NCI-H774 (cell line): ENCODE results near the gene SPATA31C2.
"Not testable (repeated sequence)": the region's sequence is repeated elsewhere in the genome, so short reads cannot be mapped to it uniquely, and the experiment has no call there.

Experiments used
- DNase-seq: peaks from one replicate; lab custom pipeline; 2025; lab: John Stamatoyannopoulos, UW

Gene SPATA31C2

DNA sequence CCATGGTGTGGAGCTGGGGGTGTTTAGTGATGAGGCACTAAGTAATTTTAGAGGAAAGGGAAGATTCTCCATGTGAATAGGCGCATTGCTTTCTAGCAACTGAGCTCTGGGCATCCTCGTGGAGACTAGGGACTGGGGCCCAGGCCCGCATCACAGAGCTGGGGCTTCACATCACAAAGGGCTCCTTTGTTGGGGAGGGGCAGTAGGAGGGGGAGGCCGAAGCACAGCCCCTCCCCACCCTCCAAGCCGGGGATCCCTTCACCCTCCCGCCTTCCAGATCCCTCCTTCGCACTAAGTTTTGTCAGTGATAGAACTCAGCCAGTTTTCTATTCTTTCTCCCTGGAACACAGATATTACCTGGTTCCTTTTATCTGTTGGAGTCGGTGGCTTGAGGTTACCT lies at the start of gene SPATA31C2:
Gene SPATA31C2 (minus strand): TSS at position 101 of the 400 bp plus-strand sequence. CDS start 29 bp downstream, at position 72.
- DNase-seq = not testable (repeated sequence)

- DNase-seq = no peak
Observed at GRCh38 chr9:88187631-88188030, 49.4 kb upstream of the SPATA31C2 start.

DNA sequence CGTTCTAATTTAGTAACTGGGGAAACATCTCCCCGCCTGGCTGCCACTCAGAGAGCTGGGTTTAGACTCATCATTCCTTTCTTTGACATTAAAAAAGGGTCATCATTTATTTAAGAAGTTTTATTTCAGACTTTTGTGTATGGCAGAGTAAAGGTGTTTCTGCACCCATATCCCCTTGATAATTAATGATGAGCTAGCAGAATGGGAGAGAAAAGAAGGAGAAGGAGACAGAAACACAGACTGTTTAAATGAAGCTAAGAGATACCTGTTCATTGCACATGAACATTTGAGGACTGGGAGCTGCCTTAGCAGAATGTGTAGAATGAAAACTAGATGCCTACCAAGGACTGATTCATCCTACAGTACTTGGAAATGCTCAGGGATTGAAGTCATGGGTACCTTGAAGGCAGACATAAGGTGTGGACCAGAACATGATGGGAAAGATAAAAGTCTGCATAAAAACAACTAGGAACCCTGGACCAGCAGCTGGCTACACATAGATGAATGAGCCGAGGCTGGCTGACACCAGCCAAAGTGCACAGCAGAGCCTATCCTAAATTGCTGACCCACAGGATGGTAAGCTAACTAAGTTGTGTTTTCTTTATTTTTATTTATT lies 48.3 kb upstream of the SPATA31C2 start:
- no peak for DNase-seq

GRCh38 chr9:88184976-88185375 lies 46.7 kb upstream of the SPATA31C2 start:
- DNase-seq = no peak

DNA sequence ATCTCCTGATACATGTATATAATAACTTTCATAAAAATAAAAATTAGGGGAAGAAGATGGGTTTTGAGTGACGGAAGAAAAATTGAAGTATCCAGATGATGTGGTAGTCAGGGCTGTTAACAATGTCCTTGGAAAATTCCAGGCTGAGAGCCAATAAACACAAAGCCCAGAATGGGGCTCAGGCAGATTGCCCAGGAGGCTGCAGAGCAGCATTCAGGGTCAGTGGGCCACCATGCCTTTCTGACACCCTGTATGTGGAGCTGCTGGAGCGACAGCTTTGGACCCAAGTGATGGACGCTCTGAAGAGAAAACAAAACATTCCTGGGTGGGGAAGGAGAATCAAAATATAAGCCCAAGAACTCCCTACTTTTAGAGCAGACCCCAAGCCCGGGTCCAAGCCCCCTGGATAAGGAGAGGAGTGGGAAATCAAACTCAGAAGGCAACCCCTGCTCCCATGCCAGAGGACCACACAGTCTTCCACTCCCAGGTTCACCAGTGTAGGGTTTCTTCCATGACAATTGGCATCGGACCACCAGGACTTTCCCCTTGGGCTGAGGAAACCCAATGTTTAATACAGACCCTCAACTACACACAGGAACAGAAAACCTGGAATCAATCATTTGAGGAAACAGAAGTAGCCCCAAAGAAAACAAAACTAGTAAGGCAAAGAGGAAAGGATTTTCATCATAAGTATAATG lies 45.7 kb upstream of the SPATA31C2 start:
- no peak for DNase-seq

GRCh38 chr9:88182501-88182900 lies 44.2 kb upstream of the SPATA31C2 start:
- no peak for DNase-seq

DNA sequence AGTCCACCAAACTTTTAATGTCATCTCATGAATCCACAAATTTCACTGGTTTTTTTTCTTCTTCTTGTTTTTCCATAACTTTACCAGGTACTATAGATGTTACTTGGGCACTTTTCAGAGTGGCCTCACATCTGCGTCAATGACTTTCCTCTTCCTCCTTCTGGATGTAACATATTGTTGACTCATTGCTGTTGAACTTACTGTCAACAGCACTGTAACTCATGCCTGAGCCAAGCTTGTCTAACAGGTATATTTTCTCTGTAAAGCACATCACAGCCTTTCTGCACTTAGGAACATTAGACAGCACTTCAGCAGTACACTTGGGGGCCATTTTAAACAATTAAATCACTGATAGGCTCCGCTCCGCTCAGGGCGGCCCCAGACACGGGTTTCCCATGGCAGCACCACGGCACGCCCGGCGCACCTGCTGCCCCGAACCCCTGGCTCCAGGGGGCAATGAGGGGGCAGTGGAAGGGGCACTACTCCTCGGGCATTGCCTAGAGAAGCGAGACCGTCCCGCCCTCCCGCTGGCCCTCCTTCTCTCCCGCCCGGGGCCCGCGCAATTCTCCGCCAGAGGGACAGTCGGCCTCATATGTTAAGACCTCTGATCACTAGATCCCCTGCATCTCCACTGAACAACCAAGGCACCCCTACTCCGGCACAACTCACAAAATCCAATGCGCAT lies 41.9 kb upstream of the SPATA31C2 start:
- DNase-seq = no peak

- no peak for DNase-seq
Observed at GRCh38 chr9:88179062-88179521, 40.8 kb upstream of the SPATA31C2 start.

DNA sequence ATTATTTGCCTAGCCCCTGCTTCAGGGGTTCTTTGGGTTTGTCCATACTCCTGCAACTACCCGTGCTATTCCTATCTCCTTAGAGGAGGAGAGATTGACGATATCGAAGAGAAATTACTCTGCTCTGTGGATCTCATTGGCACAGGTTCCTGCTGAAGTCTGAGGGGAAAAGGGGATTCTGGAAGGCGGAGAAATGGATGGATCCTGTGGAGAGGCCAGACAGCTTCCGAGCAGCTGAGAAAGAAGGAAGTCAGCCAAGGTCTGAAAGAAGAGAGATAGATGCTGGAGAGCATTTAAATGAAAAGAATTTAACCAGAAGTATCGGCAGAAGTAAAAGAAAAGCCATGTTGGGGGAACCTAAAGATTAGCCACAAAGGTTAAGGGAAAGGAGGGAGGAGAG lies 40.4 kb upstream of the SPATA31C2 start:
- no peak for DNase-seq

DNA sequence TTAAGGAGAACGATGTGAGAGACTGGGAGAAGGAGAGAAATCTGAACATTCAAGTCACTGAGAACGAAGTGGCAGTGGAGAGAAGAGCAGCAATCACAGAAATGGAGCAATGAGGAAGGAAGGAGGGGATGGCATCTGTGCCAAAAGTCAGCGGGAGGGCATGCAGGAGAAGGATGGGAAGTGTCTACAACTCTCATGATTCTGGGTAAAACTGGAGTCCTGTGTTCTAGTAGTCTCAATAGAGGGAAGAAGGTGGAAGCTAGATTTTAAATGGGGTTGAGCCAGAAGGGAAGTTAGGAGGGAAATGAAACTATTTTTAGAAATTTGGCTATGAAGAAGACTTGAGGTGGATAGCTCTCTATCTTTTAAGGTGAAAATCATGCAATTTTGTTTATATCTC lies 39.1 kb upstream of the SPATA31C2 start:
- no peak for DNase-seq

GRCh38 chr9:88174324-88174723 lies 36.0 kb upstream of the SPATA31C2 start:
- DNase-seq = no peak

- no peak for DNase-seq
Observed at GRCh38 chr9:88173378-88173999, 35.2 kb upstream of the SPATA31C2 start.

DNA sequence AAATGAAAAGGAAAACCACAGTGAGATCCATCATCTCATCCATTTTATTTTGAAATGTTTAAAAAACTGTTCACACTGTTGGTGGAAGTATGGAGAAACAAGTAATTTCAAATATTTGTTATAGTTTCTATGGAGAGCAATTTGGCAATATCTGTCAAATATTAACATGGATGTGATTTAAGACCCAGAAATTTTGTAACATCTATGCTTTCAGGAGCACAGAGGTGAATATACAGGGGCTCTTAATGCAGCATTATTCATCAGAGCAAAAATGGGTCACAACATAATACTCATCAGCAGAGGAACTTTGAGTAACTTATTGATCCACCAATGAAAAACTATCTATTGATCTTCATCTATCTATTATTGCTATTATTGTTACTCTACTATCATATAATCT lies 31.4 kb upstream of the SPATA31C2 start:
- no peak for DNase-seq

DNA sequence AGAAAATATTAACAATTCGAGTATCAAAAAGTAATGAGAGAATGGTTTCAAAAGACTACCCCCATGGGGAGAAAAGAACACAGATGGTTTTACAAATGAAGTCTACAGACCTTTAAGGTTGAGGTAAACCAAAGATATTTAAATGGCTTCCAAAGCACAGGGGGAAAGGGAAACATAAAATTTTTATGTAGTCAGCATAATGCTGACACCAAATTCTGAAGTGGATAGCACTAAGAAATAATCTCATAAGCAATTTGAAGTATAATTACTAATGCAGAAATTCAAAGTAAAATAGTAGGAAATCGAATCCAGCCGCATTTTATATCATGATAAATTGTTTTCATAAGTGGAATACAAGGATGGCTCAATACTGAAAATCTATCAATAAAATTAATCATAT lies 30.3 kb upstream of the SPATA31C2 start:
- DNase-seq = no peak

GRCh38 chr9:88166660-88167059 lies 28.4 kb upstream of the SPATA31C2 start:
- DNase-seq = no peak

- DNase-seq = no peak
Observed at GRCh38 chr9:88164850-88165249, 26.6 kb upstream of the SPATA31C2 start.

GRCh38 chr9:88161144-88161543 lies 22.9 kb upstream of the SPATA31C2 start:
- DNase-seq = no peak

- DNase-seq = no peak
Observed at GRCh38 chr9:88143957-88144625, 5.8 kb upstream of the SPATA31C2 start.

DNA sequence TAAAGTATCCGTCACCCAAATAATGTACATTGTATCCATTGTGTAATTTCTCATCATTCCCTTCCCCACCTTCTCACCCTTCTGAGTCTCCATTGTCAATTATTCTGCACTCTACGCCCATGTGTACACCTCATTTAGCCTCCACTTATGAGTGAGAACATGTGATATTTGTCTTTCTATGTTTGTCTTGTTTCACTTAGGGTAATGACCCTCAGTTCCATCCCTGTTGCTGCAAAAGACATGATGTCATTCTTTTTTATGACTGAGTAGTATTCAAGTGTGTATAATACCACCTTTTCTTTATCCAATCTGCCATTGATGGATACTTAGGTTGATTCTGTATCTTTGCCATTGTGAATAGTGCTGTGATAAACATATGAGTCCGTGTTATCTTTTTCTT lies 4.9 kb upstream of the SPATA31C2 start:
- DNase-seq = peak; percentile 0

DNA sequence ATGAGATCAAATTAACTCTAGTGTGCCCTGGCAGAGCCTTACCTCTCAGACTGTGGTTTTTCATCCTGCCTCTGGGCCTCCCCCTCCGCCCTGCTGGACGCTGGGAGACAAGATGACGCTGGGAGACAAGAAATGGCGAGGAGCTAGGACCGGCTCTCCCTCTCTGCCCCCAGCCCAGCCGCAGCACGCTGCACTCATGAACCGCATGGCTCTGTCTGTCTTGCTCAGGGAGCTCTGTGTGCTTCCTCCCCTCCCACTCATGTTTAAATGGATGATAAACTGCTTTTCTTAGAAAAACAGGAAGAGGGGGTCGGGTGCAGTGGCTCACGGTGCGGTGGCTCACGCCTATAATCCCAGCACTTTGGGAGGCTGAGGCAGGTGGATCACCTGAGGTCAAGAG lies 4.7 kb downstream of the SPATA31C2 start:
- not testable (repeated sequence) for DNase-seq

GRCh38 chr9:88129556-88129955 lies 8.7 kb downstream of the SPATA31C2 start:
- DNase-seq = not testable (repeated sequence)

DNA sequence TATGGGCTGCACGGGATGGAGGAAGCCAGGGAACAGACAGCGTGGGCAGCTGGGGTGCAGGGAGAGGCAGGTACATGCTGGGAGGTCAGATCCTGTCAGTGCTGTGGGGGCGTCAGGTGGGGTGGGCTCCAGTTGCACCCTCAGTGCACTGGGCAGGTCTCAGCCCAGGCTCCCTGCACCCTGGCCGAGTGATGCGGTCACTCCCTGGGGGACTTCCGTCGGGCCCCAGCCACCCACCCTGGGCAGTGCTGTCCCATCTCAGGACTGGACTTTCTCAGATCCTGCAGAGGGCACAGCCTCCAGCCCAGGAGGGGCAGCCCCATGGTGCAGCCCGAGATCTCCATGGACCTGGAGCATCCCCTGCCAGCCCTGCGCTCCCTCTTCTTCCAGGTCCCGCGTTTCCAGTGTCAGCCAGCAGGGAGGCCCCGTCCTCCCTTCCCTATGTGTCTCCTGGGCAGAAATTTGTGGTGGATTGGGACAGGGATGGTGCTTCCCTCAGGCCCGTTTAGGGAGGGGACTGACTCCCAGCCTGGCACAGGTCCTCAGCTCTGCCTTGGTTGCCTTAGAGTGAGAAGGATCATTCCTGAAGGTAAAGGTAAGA lies 10.5 kb downstream of the SPATA31C2 start:
- not testable (repeated sequence) for DNase-seq
